Lower lobe of right lung (tissue), 2 donors: ENCODE results near the gene ALOX12. TPM values are rescaled to one million over a fixed set of nuclear protein-coding genes. Genes with fewer than 3 reads are reported as not detected.

Source experiments
- ATAC-seq, 2 donors: fragments of 200-7000 bp; cut with Tn5 transposase; one replicate each; pipeline ENCODE4 v1.9.1; 2020 to 2022; ENCODE audit warnings: mild to moderate bottlenecking in 2 of 2, moderate library complexity in 2 of 2
- DNase-seq: peaks from one replicate; pipeline ENCODE4 v3.0.0-alpha.2; 2020
- H3K27ac ChIP-seq: fragments of 200-600 bp; one replicate; pipeline ENCODE4 v1.8.0; 2022
- H3K27me3 ChIP-seq: fragments of 200-600 bp; one replicate; pipeline ENCODE4 v1.8.0; 2022; ENCODE audit warnings: low read depth
- H3K36me3 ChIP-seq: fragments of 200-600 bp; one replicate; pipeline ENCODE4 v1.8.0; 2022; ENCODE audit warnings: mild to moderate bottlenecking
- H3K4me1 ChIP-seq: fragments of 200-600 bp; one replicate; pipeline ENCODE4 v1.8.0; 2022
- H3K4me3 ChIP-seq: fragments of 200-600 bp; one replicate; pipeline ENCODE4 v1.8.0; 2022; ENCODE audit warnings: mild to moderate bottlenecking
- H3K9me3 ChIP-seq: fragments of 200-600 bp; one replicate; pipeline ENCODE4 v1.8.0; 2022
- intact Hi-C: fragments of 100-400 bp; cut with DNase I; formaldehyde crosslinking; loops from one replicate; pipeline ENCODE4 v1.11.0; 2022
- total RNA-seq: library from RNA; stranded (reverse); fragmentation: NEBNext Ultra II Directional; extraction: Animal tissue kit (Norgen Biotek cat#: 25700); gene quantifications from one replicate; pipeline ENCODE4 v1.2.1, GENCODE V29; 2021
- TF ChIP-seq, protein P1 (sequence below): fragments of 200-600 bp; IDR thresholded peaks from one replicate; pipeline ENCODE4 v1.8.0; 2022; ENCODE audit warnings: antibody characterized with exemption, mild to moderate bottlenecking
- donor health status: DM: no; HTN: yes; CAD: no; lungs with severe emphysema.

Gene ALOX12
- total RNA-seq, 1 donor from 2014 or later: 0.86 TPM

DNA sequence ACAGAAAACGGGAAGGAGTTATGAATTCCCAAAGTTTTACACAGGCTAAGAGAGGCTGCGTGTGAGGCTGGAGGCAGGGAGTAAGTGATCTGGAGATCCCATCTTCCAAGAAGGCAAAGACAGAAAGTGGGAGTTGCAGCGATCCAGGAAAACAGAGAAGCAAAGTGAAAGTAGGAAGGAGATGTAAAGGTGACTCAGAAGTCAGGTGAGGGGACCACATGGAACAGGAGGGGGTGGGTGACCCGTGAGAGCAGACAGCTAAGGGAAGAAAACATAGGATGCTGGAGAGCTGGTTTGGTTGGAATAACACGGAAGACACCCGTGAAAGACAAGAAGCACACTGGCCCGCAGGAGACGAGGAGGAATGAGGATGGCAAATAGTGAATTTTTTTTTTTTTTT lies 1.3 kb downstream of the ALOX12 start:
- H3K27me3 ChIP-seq: no peaks in the 10 kb centered on the region
- peaks cover 52% of the 10 kb centered on the region for H3K36me3 ChIP-seq
- H3K9me3 ChIP-seq: no peaks in the 10 kb centered on the region
- intact Hi-C loops: no loop called here
- peaks cover 6% of the 10 kb centered on the region for H3K4me1 ChIP-seq
- no peak overlapping the region for H3K27ac ChIP-seq
- DNase-seq (no peak), ATAC-seq (no peak)
- TF ChIP-seq, protein P1, sequence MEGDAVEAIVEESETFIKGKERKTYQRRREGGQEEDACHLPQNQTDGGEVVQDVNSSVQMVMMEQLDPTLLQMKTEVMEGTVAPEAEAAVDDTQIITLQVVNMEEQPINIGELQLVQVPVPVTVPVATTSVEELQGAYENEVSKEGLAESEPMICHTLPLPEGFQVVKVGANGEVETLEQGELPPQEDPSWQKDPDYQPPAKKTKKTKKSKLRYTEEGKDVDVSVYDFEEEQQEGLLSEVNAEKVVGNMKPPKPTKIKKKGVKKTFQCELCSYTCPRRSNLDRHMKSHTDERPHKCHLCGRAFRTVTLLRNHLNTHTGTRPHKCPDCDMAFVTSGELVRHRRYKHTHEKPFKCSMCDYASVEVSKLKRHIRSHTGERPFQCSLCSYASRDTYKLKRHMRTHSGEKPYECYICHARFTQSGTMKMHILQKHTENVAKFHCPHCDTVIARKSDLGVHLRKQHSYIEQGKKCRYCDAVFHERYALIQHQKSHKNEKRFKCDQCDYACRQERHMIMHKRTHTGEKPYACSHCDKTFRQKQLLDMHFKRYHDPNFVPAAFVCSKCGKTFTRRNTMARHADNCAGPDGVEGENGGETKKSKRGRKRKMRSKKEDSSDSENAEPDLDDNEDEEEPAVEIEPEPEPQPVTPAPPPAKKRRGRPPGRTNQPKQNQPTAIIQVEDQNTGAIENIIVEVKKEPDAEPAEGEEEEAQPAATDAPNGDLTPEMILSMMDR: no peak
- no peak overlapping the region for H3K4me3 ChIP-seq

DNA sequence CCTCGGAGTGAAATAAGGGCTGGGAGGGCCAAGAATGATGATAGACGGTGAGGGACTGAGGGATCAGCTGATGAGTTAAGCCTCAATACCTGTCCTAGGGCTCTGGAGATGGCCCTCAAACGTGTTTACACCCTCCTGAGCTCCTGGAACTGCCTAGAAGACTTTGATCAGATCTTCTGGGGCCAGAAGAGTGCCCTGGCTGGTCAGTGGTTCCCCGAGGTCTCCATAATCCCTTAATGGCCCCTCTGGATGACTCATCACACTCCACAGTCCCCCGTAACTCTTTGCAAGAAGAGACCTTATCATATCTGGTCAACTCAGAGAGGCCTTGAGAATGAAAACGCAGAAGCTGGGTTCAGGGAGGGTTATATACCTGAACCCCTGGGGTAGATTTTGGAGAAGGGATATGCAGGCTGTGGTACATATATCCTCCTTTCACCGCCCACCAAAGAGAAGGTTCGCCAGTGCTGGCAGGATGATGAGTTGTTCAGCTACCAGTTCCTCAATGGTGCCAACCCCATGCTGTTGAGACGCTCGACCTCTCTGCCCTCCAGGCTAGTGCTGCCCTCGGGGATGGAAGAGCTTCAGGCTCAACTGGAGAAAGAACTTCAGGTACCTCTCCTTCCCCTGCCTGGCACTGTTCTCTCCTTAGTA lies 3.1 kb downstream of the ALOX12 start:
- no peak for ATAC-seq
- Histone ChIP-seq H3K36me3 (peaks cover 67% of the 10 kb centered on the region), H3K27me3 (no peaks in the 10 kb centered on the region), H3K9me3 (no peaks in the 10 kb centered on the region), H3K27ac (no peak overlapping the region), H3K4me3 (no peak overlapping the region), H3K4me1 (peaks cover 6% of the 10 kb centered on the region)
- no peak for DNase-seq
- TF ChIP-seq, protein P1: no peak
- intact Hi-C loops: no loop called here

DNA sequence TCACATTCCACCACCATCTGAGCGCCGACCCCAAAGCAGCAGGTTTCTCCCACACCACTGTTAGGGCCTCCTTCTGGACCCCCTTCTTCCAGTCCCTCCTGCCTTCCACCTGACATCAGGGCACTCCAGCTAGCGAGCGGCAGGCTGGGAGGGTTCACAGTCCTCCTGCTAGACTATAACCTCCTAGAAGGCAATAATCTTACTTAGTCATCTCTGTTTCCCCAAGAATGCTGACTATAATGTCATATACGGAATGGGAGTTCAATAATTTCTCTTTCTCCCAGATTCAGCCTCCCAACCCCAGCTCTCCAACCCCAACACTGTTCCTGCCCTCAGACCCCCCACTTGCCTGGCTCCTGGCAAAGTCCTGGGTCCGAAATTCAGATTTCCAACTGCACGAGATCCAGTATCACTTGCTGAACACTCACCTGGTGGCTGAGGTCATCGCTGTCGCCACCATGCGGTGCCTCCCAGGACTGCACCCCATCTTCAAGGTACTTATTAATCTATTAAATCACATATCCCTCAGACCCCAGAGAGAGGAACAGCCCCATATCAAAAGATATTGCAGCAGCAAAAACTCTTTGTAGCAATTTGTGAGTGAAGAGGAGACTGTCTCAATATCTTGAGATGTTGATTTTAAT lies 5.6 kb downstream of the ALOX12 start:
- DNase-seq (no peak), ATAC-seq (no peak)
- TF ChIP-seq, protein P1: peak; percentile 40
- Histone ChIP-seq H3K27ac (no peak overlapping the region), H3K27me3 (no peaks in the 10 kb centered on the region), H3K4me3 (no peak overlapping the region), H3K4me1 (no peaks in the 10 kb centered on the region), H3K9me3 (no peaks in the 10 kb centered on the region), H3K36me3 (peaks cover 68% of the 10 kb centered on the region)
- intact Hi-C loops: loop anchor here (10.0 kb wide), 1 partner anchor 87 kb away; no protein-coding TSS in a partner anchor

DNA sequence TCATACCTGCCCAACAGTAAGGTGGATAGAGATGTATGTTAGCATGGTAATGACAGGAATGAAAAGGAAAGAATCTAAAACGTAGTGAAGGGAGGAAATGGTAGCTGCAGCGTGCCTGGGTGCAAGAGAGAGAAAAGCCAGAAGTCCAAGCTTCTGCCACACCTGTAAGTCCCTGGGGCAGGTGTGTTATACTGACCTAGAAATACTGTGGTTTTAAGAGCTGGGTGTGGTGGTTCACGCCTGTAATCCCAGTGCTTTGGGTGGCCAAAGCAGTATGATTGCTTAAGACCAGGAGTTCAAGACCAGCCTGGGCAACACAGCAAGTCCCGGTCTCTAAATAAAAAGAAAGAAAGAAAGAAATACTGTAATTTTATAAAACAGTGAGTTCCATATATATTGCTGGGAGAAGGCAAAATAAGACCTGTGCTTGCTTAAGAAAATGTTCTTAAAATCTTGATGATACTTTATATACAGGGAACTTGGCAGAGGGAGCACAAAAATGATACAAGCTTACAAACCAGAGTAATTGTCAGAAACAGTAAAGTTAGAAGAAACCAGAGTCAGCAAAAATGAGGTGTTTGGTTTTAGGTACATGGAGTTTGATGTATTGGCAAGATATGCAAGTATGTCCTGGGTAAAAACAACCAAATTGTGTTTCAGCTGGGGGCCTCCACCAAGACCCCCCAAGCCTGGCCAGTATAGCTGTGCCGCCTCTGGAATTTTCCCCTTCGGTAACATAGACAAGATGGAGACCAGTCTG lies 6.6 kb downstream of the ALOX12 start:
- Histone ChIP-seq H3K36me3 (peaks cover 72% of the 10 kb centered on the region), H3K9me3 (no peaks in the 10 kb centered on the region), H3K27ac (no peak overlapping the region), H3K27me3 (no peaks in the 10 kb centered on the region), H3K4me3 (no peak overlapping the region), H3K4me1 (no peaks in the 10 kb centered on the region)
- TF ChIP-seq, protein P1: no peak
- DNase-seq: no peak
- intact Hi-C loops: loop anchor here (10.0 kb wide), 1 partner anchor 88 kb away; no protein-coding TSS in a partner anchor
- ATAC-seq: no peak

DNA sequence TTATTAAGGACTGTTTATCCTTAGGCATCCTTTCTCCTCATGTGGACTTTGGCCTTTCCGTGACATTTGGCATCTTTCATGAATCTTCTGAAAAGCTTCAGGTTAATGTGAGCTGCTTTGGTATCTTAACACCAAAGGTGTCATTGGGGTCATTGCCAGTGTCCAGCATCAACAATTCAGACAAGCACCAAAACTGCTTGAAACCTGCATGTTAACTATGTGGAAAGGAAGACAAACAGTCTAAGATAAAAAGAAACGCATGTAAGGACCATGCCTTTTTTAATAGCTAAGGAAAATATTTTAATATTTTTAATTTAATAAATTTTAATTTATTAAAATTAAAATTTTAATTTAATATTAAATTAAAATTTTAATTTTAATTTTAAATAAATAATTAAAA lies 7.9 kb downstream of the ALOX12 start:
- no peak for ATAC-seq
- DNase-seq: no peak
- no peak overlapping the region for H3K4me3 ChIP-seq
- TF ChIP-seq, protein P1: no peak
- H3K27ac ChIP-seq: no peak overlapping the region
- intact Hi-C loops: loop anchor here (10.0 kb wide), 1 partner anchor 89 kb away; no protein-coding TSS in a partner anchor
- no peaks in the 10 kb centered on the region for H3K4me1 ChIP-seq
- H3K9me3 ChIP-seq: no peaks in the 10 kb centered on the region
- H3K36me3 ChIP-seq: peaks cover 67% of the 10 kb centered on the region
- no peaks in the 10 kb centered on the region for H3K27me3 ChIP-seq
